Measurements from ENCODE around the gene TMIGD3.

The TMIGD3 gene

DNA sequence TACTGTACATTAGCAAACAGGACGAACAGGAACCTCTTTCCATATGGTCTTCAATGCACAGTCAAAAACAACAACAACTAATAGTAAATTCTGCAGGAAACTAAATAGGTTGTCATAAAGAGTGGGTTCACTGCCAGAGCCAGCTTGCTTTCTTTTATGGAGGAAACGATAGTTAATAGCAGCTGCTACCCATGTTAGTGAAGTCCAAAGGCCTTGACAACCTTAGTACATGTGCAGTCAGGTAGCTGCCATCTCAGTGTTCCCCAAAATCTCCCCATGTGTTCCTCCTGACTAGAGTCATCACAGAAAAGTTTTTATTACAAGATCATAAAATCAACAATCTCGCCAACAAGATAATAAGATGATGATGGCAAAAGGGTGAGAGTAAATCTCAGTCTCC is 16.6 kb upstream of the TMIGD3 start:
- POLR2A ChIA-PET: no interaction called here
- CTCF ChIA-PET: interaction anchor here (0.6 to 0.9 kb wide), 2 partner anchors 11 to 132 kb away, joined by 3 to 4 read pairs; no protein-coding TSS in a partner anchor
- TF ChIP-seq KLF10 (tag by site-specific recombination; IDR thresholded peaks at IDR 0.05) (no peak), ZNF354C (tag by site-specific recombination; IDR thresholded peaks at IDR 0.05; ENCODE audit: borderline replicate concordance, low read depth) (no peak), ZBTB8A (tag by site-specific recombination; IDR thresholded peaks at IDR 0.05) (no peak), ZNF629 (tag by site-specific recombination; IDR thresholded peaks at IDR 0.05) (no peak), SP3 (tag by site-specific recombination; IDR thresholded peaks at IDR 0.05) (no peak), ZNF140 (tag by site-specific recombination; IDR thresholded peaks at IDR 0.05) (no peak), ZNF768 (tag by site-specific recombination; IDR thresholded peaks at IDR 0.05) (no peak), ZNF221 (tag by site-specific recombination; IDR thresholded peaks at IDR 0.05; ENCODE audit: borderline replicate concordance) (no peak), SCRT1 (tag by site-specific recombination; IDR thresholded peaks at IDR 0.05; ENCODE audit: borderline replicate concordance) (no peak)
- TF ChIP-seq, protein P1, sequence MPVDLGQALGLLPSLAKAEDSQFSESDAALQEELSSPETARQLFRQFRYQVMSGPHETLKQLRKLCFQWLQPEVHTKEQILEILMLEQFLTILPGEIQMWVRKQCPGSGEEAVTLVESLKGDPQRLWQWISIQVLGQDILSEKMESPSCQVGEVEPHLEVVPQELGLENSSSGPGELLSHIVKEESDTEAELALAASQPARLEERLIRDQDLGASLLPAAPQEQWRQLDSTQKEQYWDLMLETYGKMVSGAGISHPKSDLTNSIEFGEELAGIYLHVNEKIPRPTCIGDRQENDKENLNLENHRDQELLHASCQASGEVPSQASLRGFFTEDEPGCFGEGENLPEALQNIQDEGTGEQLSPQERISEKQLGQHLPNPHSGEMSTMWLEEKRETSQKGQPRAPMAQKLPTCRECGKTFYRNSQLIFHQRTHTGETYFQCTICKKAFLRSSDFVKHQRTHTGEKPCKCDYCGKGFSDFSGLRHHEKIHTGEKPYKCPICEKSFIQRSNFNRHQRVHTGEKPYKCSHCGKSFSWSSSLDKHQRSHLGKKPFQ (tag by site-specific recombination; IDR thresholded peaks at IDR 0.05): no peak
- TF ChIP-seq, protein P2, sequence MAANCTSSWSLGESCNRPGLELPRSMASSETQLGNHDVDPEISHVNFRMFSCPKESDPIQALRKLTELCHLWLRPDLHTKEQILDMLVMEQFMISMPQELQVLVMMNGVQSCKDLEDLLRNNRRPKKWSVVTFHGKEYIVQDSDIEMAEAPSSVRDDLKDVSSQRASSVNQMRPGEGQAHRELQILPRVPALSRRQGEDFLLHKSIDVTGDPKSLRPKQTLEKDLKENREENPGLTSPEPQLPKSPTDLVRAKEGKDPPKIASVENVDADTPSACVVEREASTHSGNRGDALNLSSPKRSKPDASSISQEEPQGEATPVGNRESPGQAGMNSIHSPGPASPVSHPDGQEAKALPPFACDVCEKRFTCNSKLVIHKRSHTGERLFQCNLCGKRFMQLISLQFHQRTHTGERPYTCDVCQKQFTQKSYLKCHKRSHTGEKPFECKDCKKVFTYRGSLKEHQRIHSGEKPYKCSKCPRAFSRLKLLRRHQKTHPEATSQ (tag by site-specific recombination; IDR thresholded peaks at IDR 0.05): no peak
- TF ChIP-seq, protein P3, sequence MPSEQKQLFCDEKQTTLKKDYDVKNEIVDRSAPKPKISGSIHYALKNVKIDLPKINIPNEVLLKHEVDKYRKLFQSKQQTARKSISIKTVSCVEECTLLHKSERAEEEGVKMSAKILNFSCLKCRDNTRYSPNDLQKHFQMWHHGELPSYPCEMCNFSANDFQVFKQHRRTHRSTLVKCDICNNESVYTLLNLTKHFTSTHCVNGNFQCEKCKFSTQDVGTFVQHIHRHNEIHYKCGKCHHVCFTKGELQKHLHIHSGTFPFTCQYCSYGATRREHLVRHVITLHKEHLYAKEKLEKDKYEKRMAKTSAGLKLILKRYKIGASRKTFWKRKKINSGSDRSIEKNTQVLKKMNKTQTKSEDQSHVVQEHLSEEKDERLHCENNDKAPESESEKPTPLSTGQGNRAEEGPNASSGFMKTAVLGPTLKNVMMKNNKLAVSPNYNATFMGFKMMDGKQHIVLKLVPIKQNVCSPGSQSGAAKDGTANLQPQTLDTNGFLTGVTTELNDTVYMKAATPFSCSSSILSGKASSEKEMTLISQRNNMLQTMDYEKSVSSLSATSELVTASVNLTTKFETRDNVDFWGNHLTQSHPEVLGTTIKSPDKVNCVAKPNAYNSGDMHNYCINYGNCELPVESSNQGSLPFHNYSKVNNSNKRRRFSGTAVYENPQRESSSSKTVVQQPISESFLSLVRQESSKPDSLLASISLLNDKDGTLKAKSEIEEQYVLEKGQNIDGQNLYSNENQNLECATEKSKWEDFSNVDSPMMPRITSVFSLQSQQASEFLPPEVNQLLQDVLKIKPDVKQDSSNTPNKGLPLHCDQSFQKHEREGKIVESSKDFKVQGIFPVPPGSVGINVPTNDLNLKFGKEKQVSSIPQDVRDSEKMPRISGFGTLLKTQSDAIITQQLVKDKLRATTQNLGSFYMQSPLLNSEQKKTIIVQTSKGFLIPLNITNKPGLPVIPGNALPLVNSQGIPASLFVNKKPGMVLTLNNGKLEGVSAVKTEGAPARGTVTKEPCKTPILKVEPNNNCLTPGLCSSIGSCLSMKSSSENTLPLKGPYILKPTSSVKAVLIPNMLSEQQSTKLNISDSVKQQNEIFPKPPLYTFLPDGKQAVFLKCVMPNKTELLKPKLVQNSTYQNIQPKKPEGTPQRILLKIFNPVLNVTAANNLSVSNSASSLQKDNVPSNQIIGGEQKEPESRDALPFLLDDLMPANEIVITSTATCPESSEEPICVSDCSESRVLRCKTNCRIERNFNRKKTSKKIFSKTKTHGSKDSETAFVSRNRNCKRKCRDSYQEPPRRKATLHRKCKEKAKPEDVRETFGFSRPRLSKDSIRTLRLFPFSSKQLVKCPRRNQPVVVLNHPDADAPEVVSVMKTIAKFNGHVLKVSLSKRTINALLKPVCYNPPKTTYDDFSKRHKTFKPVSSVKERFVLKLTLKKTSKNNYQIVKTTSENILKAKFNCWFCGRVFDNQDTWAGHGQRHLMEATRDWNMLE (tag by site-specific recombination; conservative IDR thresholded peaks at IDR 0.05; ENCODE audit: low read depth): no peak
- TF ChIP-seq, protein P4, sequence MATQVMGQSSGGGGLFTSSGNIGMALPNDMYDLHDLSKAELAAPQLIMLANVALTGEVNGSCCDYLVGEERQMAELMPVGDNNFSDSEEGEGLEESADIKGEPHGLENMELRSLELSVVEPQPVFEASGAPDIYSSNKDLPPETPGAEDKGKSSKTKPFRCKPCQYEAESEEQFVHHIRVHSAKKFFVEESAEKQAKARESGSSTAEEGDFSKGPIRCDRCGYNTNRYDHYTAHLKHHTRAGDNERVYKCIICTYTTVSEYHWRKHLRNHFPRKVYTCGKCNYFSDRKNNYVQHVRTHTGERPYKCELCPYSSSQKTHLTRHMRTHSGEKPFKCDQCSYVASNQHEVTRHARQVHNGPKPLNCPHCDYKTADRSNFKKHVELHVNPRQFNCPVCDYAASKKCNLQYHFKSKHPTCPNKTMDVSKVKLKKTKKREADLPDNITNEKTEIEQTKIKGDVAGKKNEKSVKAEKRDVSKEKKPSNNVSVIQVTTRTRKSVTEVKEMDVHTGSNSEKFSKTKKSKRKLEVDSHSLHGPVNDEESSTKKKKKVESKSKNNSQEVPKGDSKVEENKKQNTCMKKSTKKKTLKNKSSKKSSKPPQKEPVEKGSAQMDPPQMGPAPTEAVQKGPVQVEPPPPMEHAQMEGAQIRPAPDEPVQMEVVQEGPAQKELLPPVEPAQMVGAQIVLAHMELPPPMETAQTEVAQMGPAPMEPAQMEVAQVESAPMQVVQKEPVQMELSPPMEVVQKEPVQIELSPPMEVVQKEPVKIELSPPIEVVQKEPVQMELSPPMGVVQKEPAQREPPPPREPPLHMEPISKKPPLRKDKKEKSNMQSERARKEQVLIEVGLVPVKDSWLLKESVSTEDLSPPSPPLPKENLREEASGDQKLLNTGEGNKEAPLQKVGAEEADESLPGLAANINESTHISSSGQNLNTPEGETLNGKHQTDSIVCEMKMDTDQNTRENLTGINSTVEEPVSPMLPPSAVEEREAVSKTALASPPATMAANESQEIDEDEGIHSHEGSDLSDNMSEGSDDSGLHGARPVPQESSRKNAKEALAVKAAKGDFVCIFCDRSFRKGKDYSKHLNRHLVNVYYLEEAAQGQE (tag by site-specific recombination; IDR thresholded peaks at IDR 0.05): no peak
- Histone ChIP-seq H3K4me1 (ENCODE audit: control insufficient read depth, insufficient read depth, low read length) (no peaks in the 10 kb centered on the region), H3K27ac (ENCODE audit: extremely low read depth, low read depth, low read length) (no peak overlapping the region), H3K4me3 (ENCODE audit: low read depth, low read length) (no peak overlapping the region), H3K36me3 (ENCODE audit: control insufficient read depth in 2 of 2, insufficient read depth in 1 of 2, low read length in 2 of 2) (no peaks in the 10 kb centered on the region), H3K9me3 (ENCODE audit: control insufficient read depth, insufficient read depth, low read depth, low read length) (no peaks in the 10 kb centered on the region)

Data from HEK293 (cell line).